SK-N-SH (cell line): Measurements from ENCODE around the gene ATF2. TPM values are rescaled to one million over a fixed set of nuclear protein-coding genes. Genes with fewer than 3 reads are reported as not detected.

Source experiments
- CTCF ChIA-PET: fragments of 300-600, 350-600 bp; formaldehyde crosslinking; extraction: SDS; loops from one replicate; lab custom pipeline; 2021; lab: Yijun Ruan, JAX
- POLR2A ChIA-PET: fragments of 350-600 bp; sonication (Branson Sonifier 250); formaldehyde crosslinking; extraction: SDS; loops from one replicate; lab custom pipeline; 2020; ENCODE audit warnings: antibody characterized with exemption, inconsistent platforms; lab: Yijun Ruan, JAX
- DNase-seq: peaks from one replicate; pipeline ENCODE4 v3.0.0; 2012
- H2AFZ ChIP-seq: fragments of 200-600 bp; sonication (generic); 2 replicates; pipeline ENCODE4 v1.8.1; 2016; ENCODE audit warnings: antibody characterized with exemption, mild to moderate bottlenecking, low read depth
- H3F3A ChIP-seq: fragments of 200-600 bp; sonication (generic); replicated peaks from 2 replicates; pipeline ENCODE3; 2016; ENCODE audit warnings: antibody characterized with exemption, mild to moderate bottlenecking; ENCODE audit not compliant: insufficient read depth
- H3K27ac ChIP-seq, 2 experiments: fragments of 200-500 bp in 1 of 2; fragments of 200-600 bp in 1 of 2; sonication (Bioruptor generic) in 1 of 2; sonication (generic), shearing (Covaris generic) in 1 of 2; 2 replicates each; pipeline versions ENCODE4 v1.5.1 to v1.6.1; 2014 to 2016; ENCODE audit warnings: low read depth in 2 of 2, inconsistent platforms in 1 of 2, low read length in 1 of 2, mild to moderate bottlenecking in 1 of 2, mixed read lengths in 1 of 2
- H3K27me3 ChIP-seq: fragments of 200-600 bp; sonication (generic), shearing (Covaris generic); 2 replicates; pipeline ENCODE4 v1.6.1; 2016; ENCODE audit warnings: mixed run types; ENCODE audit not compliant: insufficient read depth
- H3K36me3 ChIP-seq, 2 experiments: fragments of 200-500 bp in 1 of 2; fragments of 200-600 bp in 1 of 2; sonication (Bioruptor generic) in 1 of 2; sonication (generic) in 1 of 2; replicated peaks in 1 of 2; 2 replicates each; pipeline versions ENCODE3 to v1.5.1; 2014 to 2016; ENCODE audit warnings: low read length in 1 of 2, mild to moderate bottlenecking in 1 of 2; ENCODE audit not compliant: insufficient read depth in 2 of 2, control insufficient read depth in 1 of 2
- H3K4me1 ChIP-seq, 2 experiments: fragments of 200-500 bp in 1 of 2; fragments of 200-600 bp in 1 of 2; sonication (Bioruptor generic) in 1 of 2; sonication (generic), shearing (Covaris generic) in 1 of 2; 2 replicates each; pipeline versions ENCODE4 v1.5.1 to v1.6.1; 2014 to 2016; ENCODE audit warnings: low read depth in 1 of 2, low read length in 1 of 2, mixed run types in 1 of 2; ENCODE audit not compliant: insufficient read depth in 2 of 2, control insufficient read depth in 1 of 2
- H3K4me2 ChIP-seq: fragments of 200-600 bp; sonication (generic), shearing (Covaris generic); 2 replicates; pipeline ENCODE4 v1.6.1; 2017; ENCODE audit warnings: mixed run types
- H3K4me3 ChIP-seq, 2 experiments: fragments of 200-500 bp in 1 of 2; fragments of 200-600 bp in 1 of 2; sonication (Bioruptor generic) in 1 of 2; sonication (generic), shearing (Covaris generic) in 1 of 2; 2 replicates each; pipeline versions ENCODE4 v1.5.1 to v1.8.1; 2014 to 2016; ENCODE audit warnings: low read depth in 2 of 2, inconsistent platforms in 1 of 2, low read length in 1 of 2, mild to moderate bottlenecking in 1 of 2, mixed read lengths in 1 of 2, moderate library complexity in 1 of 2
- H3K79me2 ChIP-seq: fragments of 200-600 bp; sonication (generic); 2 replicates; pipeline ENCODE4 v1.8.1; 2017; ENCODE audit warnings: mild to moderate bottlenecking; ENCODE audit not compliant: insufficient read depth
- H3K9ac ChIP-seq: fragments of 200-600 bp; sonication (generic); 2 replicates; pipeline ENCODE4 v1.6.1; 2017; ENCODE audit warnings: mixed run types
- H3K9me2 ChIP-seq: fragments of 200-600 bp; sonication (generic); 2 replicates; pipeline ENCODE4 v1.6.1; 2017; ENCODE audit warnings: mixed run types
- H3K9me3 ChIP-seq: fragments of 200-600 bp; sonication (generic); 2 replicates; pipeline ENCODE4 v1.6.1; 2017; ENCODE audit warnings: mixed run types, mild to moderate bottlenecking, moderate library complexity
- H4K20me1 ChIP-seq: fragments of 200-600 bp; sonication (generic); 2 replicates; pipeline ENCODE4 v1.6.1; 2017; ENCODE audit warnings: mild to moderate bottlenecking, mixed run types; ENCODE audit not compliant: insufficient read depth
- FOXJ3 ChIP-seq: sonication (generic); formaldehyde crosslinking; IDR thresholded peaks from 2 replicates; pipeline ENCODE4 v1.5.1; 2020; ENCODE audit warnings: mild to moderate bottlenecking, missing genetic modification reagents
- GABPA ChIP-seq: IDR thresholded peaks from 2 replicates; pipeline ENCODE4 v1.4.0; 2012; ENCODE audit warnings: low read depth, mild to moderate bottlenecking
- GATA2 ChIP-seq: sonication (generic); formaldehyde crosslinking; IDR thresholded peaks from 2 replicates; pipeline ENCODE4 v1.5.0; 2020; ENCODE audit warnings: mild to moderate bottlenecking, missing genetic modification reagents
- MAX ChIP-seq: IDR thresholded peaks from 2 replicates; pipeline ENCODE4 v1.4.0; 2012; ENCODE audit warnings: low read depth
- MEF2A ChIP-seq: IDR thresholded peaks from 2 replicates; pipeline ENCODE4 v1.4.0; 2012; ENCODE audit warnings: low read depth, borderline replicate concordance
- MXI1 ChIP-seq: IDR thresholded peaks from 2 replicates; pipeline ENCODE4 v1.6.1; 2012; ENCODE audit warnings: mild to moderate bottlenecking, low read depth, low read length, improper control_type of control experiment
- RCOR1 ChIP-seq: fragments of 150-350 bp; IDR thresholded peaks from 2 replicates; pipeline ENCODE4 v1.6.1; 2017; ENCODE audit warnings: antibody characterized with exemption, low read length
- RXRA ChIP-seq: IDR thresholded peaks from 2 replicates; pipeline ENCODE4 v1.4.0; 2012; ENCODE audit warnings: low read depth, mild to moderate bottlenecking, borderline replicate concordance
- SMC3 ChIP-seq: IDR thresholded peaks from 2 replicates; pipeline ENCODE4 v1.6.1; 2012; ENCODE audit warnings: low read depth, low read length, improper control_type of control experiment
- TAF1 ChIP-seq: IDR thresholded peaks from 2 replicates; pipeline ENCODE4 v1.6.1; 2012; ENCODE audit warnings: low read depth, mild to moderate bottlenecking, low read length, moderate library complexity, borderline replicate concordance
- WGBS: methylation state at CpG from one replicate; pipeline ENCODE4 v1.1.6; 2017; ENCODE audit warnings: low lambda C conversion rate; 5-methylcytosine and 5-hydroxymethylcytosine counted together
- polyA plus RNA-seq, 3 experiments: library from polyadenylated mRNA; depleted of rRNA; stranded (reverse); fragments of >200 nt; gene quantifications; 2 replicates each; pipeline ENCODE4 v1.2.3, GENCODE V29; 2012
- TF ChIP-seq, protein P1 (sequence below): IDR thresholded peaks from 2 replicates; pipeline ENCODE4 v1.6.1; 2012; ENCODE audit warnings: mild to moderate bottlenecking, low read depth, low read length, moderate library complexity
- TF ChIP-seq, protein P2 (sequence below): IDR thresholded peaks from 2 replicates; pipeline ENCODE4; 2012

Gene ATF2
- polyA plus RNA-seq, 1 of the 3 experiments (the other 2 are of a cell fraction) = 19.0 TPM

- TF ChIP-seq, protein P1, sequence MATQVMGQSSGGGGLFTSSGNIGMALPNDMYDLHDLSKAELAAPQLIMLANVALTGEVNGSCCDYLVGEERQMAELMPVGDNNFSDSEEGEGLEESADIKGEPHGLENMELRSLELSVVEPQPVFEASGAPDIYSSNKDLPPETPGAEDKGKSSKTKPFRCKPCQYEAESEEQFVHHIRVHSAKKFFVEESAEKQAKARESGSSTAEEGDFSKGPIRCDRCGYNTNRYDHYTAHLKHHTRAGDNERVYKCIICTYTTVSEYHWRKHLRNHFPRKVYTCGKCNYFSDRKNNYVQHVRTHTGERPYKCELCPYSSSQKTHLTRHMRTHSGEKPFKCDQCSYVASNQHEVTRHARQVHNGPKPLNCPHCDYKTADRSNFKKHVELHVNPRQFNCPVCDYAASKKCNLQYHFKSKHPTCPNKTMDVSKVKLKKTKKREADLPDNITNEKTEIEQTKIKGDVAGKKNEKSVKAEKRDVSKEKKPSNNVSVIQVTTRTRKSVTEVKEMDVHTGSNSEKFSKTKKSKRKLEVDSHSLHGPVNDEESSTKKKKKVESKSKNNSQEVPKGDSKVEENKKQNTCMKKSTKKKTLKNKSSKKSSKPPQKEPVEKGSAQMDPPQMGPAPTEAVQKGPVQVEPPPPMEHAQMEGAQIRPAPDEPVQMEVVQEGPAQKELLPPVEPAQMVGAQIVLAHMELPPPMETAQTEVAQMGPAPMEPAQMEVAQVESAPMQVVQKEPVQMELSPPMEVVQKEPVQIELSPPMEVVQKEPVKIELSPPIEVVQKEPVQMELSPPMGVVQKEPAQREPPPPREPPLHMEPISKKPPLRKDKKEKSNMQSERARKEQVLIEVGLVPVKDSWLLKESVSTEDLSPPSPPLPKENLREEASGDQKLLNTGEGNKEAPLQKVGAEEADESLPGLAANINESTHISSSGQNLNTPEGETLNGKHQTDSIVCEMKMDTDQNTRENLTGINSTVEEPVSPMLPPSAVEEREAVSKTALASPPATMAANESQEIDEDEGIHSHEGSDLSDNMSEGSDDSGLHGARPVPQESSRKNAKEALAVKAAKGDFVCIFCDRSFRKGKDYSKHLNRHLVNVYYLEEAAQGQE = no peak
- TF ChIP-seq GABPA = no peak
- no peak for TF ChIP-seq MAX
- no peak for TF ChIP-seq MEF2A
- TF ChIP-seq RCOR1 = no peak
- TF ChIP-seq TAF1 = no peak
Measured at GRCh38 chr2:175080479-175080878, 87.5 kb downstream of the ATF2 start (continued).

GRCh38 chr2:175076272-175076671 is 91.7 kb downstream of the ATF2 start:
- Histone ChIP-seq H3K79me2 (no peaks in the 10 kb centered on the region), H3K9me3 (no peaks in the 10 kb centered on the region), H3K36me3 (peaks cover 69 to 82% of the 10 kb centered on the region in 2 experiments), H3F3A (peaks cover 10% of the 10 kb centered on the region), H3K4me1 (no peaks in the 10 kb centered on the region; a peak in 1 of 4 replicates), H2AFZ (no peak overlapping the region), H3K27me3 (no peaks in the 10 kb centered on the region), H3K4me2 (no peak overlapping the region), H3K9me2 (no peaks in the 10 kb centered on the region), H3K4me3 (no peak overlapping the region), H3K9ac (no peak overlapping the region), H3K27ac (no peak overlapping the region), H4K20me1 (no peaks in the 10 kb centered on the region)
- DNase-seq = no peak
- 89% methylated on average over 1 of the region's 1 CpG for WGBS
- TF ChIP-seq MEF2A (no peak), MXI1 (no peak), RXRA (no peak), FOXJ3 (CRISPR knock-in tag) (no peak), SMC3 (no peak), RCOR1 (no peak), GATA2 (CRISPR knock-in tag) (no peak)
- TF ChIP-seq, protein P2, sequence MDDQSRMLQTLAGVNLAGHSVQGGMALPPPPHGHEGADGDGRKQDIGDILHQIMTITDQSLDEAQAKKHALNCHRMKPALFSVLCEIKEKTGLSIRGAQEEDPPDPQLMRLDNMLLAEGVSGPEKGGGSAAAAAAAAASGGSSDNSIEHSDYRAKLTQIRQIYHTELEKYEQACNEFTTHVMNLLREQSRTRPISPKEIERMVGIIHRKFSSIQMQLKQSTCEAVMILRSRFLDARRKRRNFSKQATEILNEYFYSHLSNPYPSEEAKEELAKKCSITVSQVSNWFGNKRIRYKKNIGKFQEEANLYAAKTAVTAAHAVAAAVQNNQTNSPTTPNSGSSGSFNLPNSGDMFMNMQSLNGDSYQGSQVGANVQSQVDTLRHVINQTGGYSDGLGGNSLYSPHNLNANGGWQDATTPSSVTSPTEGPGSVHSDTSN = no peak
- ChIA-PET CTCF (interaction anchor here (1.1 kb wide), 1 partner anchor 11 kb away, joined by 3 read pairs; no protein-coding TSS in a partner anchor), POLR2A (no interaction called here)
